Lower lobe of right lung (tissue), 2 donors: ENCODE measurements around the gene SLC38A8. TPM values are rescaled to one million over a fixed set of nuclear protein-coding genes. Genes with fewer than 3 reads are reported as not detected.

Experiments
- ATAC-seq, 2 donors: fragments of 200-7000 bp; cut with Tn5 transposase; one replicate each; pipeline ENCODE4 v1.9.1; 2020 to 2022; ENCODE audit warnings: mild to moderate bottlenecking in 2 of 2, moderate library complexity in 2 of 2
- DNase-seq: peaks from one replicate; pipeline ENCODE4 v3.0.0-alpha.2; 2020
- H3K27ac ChIP-seq: fragments of 200-600 bp; one replicate; pipeline ENCODE4 v1.8.0; 2022
- H3K27me3 ChIP-seq: fragments of 200-600 bp; one replicate; pipeline ENCODE4 v1.8.0; 2022; ENCODE audit warnings: low read depth
- H3K36me3 ChIP-seq: fragments of 200-600 bp; one replicate; pipeline ENCODE4 v1.8.0; 2022; ENCODE audit warnings: mild to moderate bottlenecking
- H3K4me1 ChIP-seq: fragments of 200-600 bp; one replicate; pipeline ENCODE4 v1.8.0; 2022
- H3K4me3 ChIP-seq: fragments of 200-600 bp; one replicate; pipeline ENCODE4 v1.8.0; 2022; ENCODE audit warnings: mild to moderate bottlenecking
- H3K9me3 ChIP-seq: fragments of 200-600 bp; one replicate; pipeline ENCODE4 v1.8.0; 2022
- CTCF ChIP-seq: fragments of 200-600 bp; IDR thresholded peaks from one replicate; pipeline ENCODE4 v1.8.0; 2022; ENCODE audit warnings: antibody characterized with exemption, mild to moderate bottlenecking
- intact Hi-C: fragments of 100-400 bp; cut with DNase I; formaldehyde crosslinking; loops from one replicate; pipeline ENCODE4 v1.11.0; 2022
- total RNA-seq: library from RNA; stranded (reverse); fragmentation: NEBNext Ultra II Directional; extraction: Animal tissue kit (Norgen Biotek cat#: 25700); gene quantifications from one replicate; pipeline ENCODE4 v1.2.1, GENCODE V29; 2021
- donor health status: DM: no; HTN: yes; CAD: no; lungs with severe emphysema.

The SLC38A8 gene
- total RNA-seq, 1 donor from 2014 or later = not detected

GRCh38 chr16:83979441-83979840 is 63.2 kb downstream of the SLC38A8 start:
- no peaks in the 10 kb centered on the region for H3K36me3 ChIP-seq
- intact Hi-C loops = no loop called here
- DNase-seq (no peak), ATAC-seq (no peak)
- H3K4me1 ChIP-seq = no peaks in the 10 kb centered on the region
- no peak overlapping the region for H3K27ac ChIP-seq
- no peak overlapping the region for H3K4me3 ChIP-seq
- TF ChIP-seq CTCF = no peak
- H3K27me3 ChIP-seq = no peaks in the 10 kb centered on the region
- H3K9me3 ChIP-seq = no peaks in the 10 kb centered on the region

- ATAC-seq (no peak), DNase-seq (no peak)
- no peaks in the 10 kb centered on the region for H3K4me1 ChIP-seq
- no peak for TF ChIP-seq CTCF
- intact Hi-C loops = no loop called here
- no peak overlapping the region for H3K4me3 ChIP-seq
- H3K27ac ChIP-seq = no peak overlapping the region
- H3K36me3 ChIP-seq = no peaks in the 10 kb centered on the region
- H3K9me3 ChIP-seq = no peaks in the 10 kb centered on the region
- no peaks in the 10 kb centered on the region for H3K27me3 ChIP-seq
Measured at GRCh38 chr16:83978401-83978904, 64.1 kb downstream of the SLC38A8 start.

- DNase-seq (no peak), ATAC-seq (no peak)
- H3K9me3 ChIP-seq = no peaks in the 10 kb centered on the region
- no peaks in the 10 kb centered on the region for H3K36me3 ChIP-seq
- no peaks in the 10 kb centered on the region for H3K27me3 ChIP-seq
- no peaks in the 10 kb centered on the region for H3K4me1 ChIP-seq
- TF ChIP-seq CTCF = no peak
- no peak overlapping the region for H3K4me3 ChIP-seq
- no peak overlapping the region for H3K27ac ChIP-seq
- intact Hi-C loops = no loop called here
Measured at GRCh38 chr16:83977056-83977815, 65.4 kb downstream of the SLC38A8 start.

- H3K27me3 ChIP-seq = no peaks in the 10 kb centered on the region
- no peaks in the 10 kb centered on the region for H3K36me3 ChIP-seq
- H3K4me1 ChIP-seq = no peaks in the 10 kb centered on the region
- H3K27ac ChIP-seq = no peak overlapping the region
- TF ChIP-seq CTCF = no peak
- intact Hi-C loops = no loop called here
- ATAC-seq (no peak), DNase-seq (no peak)
- no peaks in the 10 kb centered on the region for H3K9me3 ChIP-seq
- no peak overlapping the region for H3K4me3 ChIP-seq
Measured at GRCh38 chr16:83975590-83976260, 66.9 kb downstream of the SLC38A8 start.

- Histone ChIP-seq H3K36me3 (no peaks in the 10 kb centered on the region), H3K27me3 (peaks cover 6% of the 10 kb centered on the region), H3K4me1 (no peaks in the 10 kb centered on the region), H3K4me3 (no peak overlapping the region), H3K9me3 (no peaks in the 10 kb centered on the region), H3K27ac (no peak overlapping the region)
- peak; percentile 19 for DNase-seq
- intact Hi-C loops = no loop called here
- no peak for ATAC-seq
- no peak for TF ChIP-seq CTCF
Measured at GRCh38 chr16:83974475-83974874, 68.1 kb downstream of the SLC38A8 start.
